ENCODE results near the gene ZNF609.

DNA sequence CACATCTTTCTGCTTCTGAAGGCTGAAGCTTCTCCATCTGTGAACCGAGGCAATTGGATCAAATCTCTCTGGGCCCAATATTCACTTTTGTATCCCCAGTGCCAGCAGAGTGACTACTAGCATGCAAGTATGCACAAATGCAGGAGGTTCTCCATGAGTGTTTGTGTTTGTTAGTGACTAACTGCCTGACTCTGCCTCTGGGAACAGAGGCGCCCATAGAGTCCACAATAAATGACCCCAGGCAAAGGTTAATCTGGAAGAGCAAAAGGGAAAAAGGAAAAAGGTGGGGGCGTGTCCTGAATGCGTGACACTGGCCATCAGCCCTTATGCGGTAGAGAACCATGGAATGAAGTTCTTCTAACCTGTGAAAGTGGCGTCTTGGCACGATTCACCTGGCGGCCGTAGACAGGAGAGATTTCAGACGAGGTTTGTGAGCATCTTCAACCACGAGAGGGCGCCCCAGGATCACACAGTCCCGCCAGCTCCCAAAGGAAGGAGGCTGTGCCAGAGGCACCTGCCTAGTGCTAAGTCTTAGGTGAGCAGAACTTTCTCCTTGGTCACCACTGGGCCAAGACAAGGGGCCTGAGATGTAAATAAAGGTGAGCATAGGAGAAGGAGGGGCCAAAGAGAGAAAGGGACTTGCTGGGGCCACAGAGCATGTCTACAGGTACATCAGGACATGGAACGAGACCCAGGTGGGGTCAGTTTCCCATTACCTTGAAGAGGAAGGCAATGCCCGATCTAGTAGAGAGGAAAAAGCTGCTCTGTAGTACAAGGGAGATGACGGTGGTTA is 270.8 kb downstream of the ZNF609 start:
- TF ChIP-seq POLR2A (IDR thresholded peaks at IDR 0.05; ENCODE audit: low read depth, low read length) (no peak), POLR2AphosphoS5 (IDR thresholded peaks at IDR 0.05; ENCODE audit: low read depth, low read length) (no peak), SPI1 (IDR thresholded peaks at IDR 0.05; ENCODE audit: low read depth, low read length) (no peak)
